PC-9 (cell line): ENCODE data around the gene TFEC. TPM values are rescaled to one million over a fixed set of nuclear protein-coding genes. Genes with fewer than 3 reads are reported as not detected.

ENCODE experiments used
- BruUV-seq: library from RNA; stranded (reverse); fragments of 400-500 nt; replicated peaks from 2 replicates; lab custom pipeline; 2021; lab: Mats Ljungman, UMichigan
- CTCF ChIA-PET: fragments of 300-600 bp; sonication (Branson Sonifier 250); formaldehyde crosslinking; loops from one replicate; lab custom pipeline; 2022; ENCODE audit warnings: antibody characterized with exemption; lab: Charles Lee
- POLR2A ChIA-PET: fragments of 300-600 bp; sonication (Branson Sonifier 250); formaldehyde crosslinking; loops from one replicate; lab custom pipeline; 2022; ENCODE audit warnings: antibody characterized with exemption; ENCODE audit not compliant: unreplicated experiment; lab: Charles Lee
- DNase-seq, 2 experiments: peaks; one replicate each; pipeline versions ENCODE4 v3.0.0 to v3.0.0-alpha.2; 2015 to 2022; ENCODE audit warnings: mixed read lengths in 1 of 2
- H2AFZ ChIP-seq: fragments of 200-600 bp; sonication (generic); 2 replicates; pipeline ENCODE4 v1.8.1; 2017; ENCODE audit warnings: antibody characterized with exemption
- H3F3A ChIP-seq: fragments of 200-600 bp; sonication (generic); 2 replicates; pipeline ENCODE4 v1.8.1; 2017; ENCODE audit warnings: antibody characterized with exemption, mild to moderate bottlenecking, low read depth; ENCODE audit not compliant: insufficient read depth
- H3K27ac ChIP-seq: fragments of 200-600 bp; sonication (generic); 2 replicates; pipeline ENCODE4 v1.6.1; 2016; ENCODE audit warnings: mixed run types
- H3K27me3 ChIP-seq: fragments of 200-600 bp; sonication (generic); 2 replicates; pipeline ENCODE4 v1.6.1; 2016; ENCODE audit warnings: low read depth, mixed run types; ENCODE audit not compliant: insufficient read depth
- H3K36me3 ChIP-seq: fragments of 200-600 bp; sonication (generic); 2 replicates; pipeline ENCODE4 v1.6.1; 2016; ENCODE audit warnings: low read depth, mixed run types
- H3K4me1 ChIP-seq: fragments of 200-600 bp; sonication (generic); replicated peaks from 2 replicates; pipeline ENCODE4 v1.6.1; 2016; ENCODE audit warnings: mixed run types; ENCODE audit not compliant: insufficient read depth
- H3K4me2 ChIP-seq: fragments of 200-600 bp; sonication (generic); 2 replicates; pipeline ENCODE4 v1.6.1; 2017; ENCODE audit warnings: mixed run types
- H3K4me3 ChIP-seq: fragments of 200-600 bp; sonication (generic); 2 replicates; pipeline ENCODE4 v1.6.1; 2016; ENCODE audit warnings: mixed run types
- H3K79me2 ChIP-seq: fragments of 200-600 bp; sonication (generic); 2 replicates; pipeline ENCODE4 v1.6.1; 2017; ENCODE audit warnings: low read depth, mixed run types
- H3K9me2 ChIP-seq: fragments of 200-600 bp; sonication (generic); 2 replicates; pipeline ENCODE4 v1.8.1; 2017; ENCODE audit warnings: mild to moderate bottlenecking; ENCODE audit not compliant: insufficient read depth
- H3K9me3 ChIP-seq: fragments of 200-600 bp; sonication (generic); 2 replicates; pipeline ENCODE4 v1.8.1; 2016; ENCODE audit warnings: low read depth; ENCODE audit not compliant: insufficient read depth
- H4K20me1 ChIP-seq: fragments of 200-600 bp; sonication (generic); 2 replicates; pipeline ENCODE4 v1.8.1; 2017; ENCODE audit not compliant: insufficient read depth
- EZH2 ChIP-seq: fragments of 200-600 bp; sonication (generic); IDR thresholded peaks from 2 replicates; pipeline ENCODE4 v1.8.0; 2017; ENCODE audit warnings: antibody characterized with exemption, low read depth
- intact Hi-C: fragments of 100-400 bp; cut with micrococcal nuclease; formaldehyde crosslinking; loops from one replicate; pipeline ENCODE4 v1.10.0; 2022; ENCODE audit not compliant: unreplicated experiment
- total RNA-seq: library from RNA; stranded (reverse); gene quantifications from 2 replicates; pipeline ENCODE4 v1.2.3, GENCODE V29; 2021
- TF ChIP-seq, protein P1 (sequence below): fragments of 200-600 bp; sonication (generic); conservative IDR thresholded peaks from 2 replicates; pipeline ENCODE4 v1.6.1; 2017; ENCODE audit warnings: mixed run types, antibody characterized with exemption, mild to moderate bottlenecking, moderate library complexity

TFEC gene
- total RNA-seq, 1 experiment from 2014 or later, result not detected

DNA sequence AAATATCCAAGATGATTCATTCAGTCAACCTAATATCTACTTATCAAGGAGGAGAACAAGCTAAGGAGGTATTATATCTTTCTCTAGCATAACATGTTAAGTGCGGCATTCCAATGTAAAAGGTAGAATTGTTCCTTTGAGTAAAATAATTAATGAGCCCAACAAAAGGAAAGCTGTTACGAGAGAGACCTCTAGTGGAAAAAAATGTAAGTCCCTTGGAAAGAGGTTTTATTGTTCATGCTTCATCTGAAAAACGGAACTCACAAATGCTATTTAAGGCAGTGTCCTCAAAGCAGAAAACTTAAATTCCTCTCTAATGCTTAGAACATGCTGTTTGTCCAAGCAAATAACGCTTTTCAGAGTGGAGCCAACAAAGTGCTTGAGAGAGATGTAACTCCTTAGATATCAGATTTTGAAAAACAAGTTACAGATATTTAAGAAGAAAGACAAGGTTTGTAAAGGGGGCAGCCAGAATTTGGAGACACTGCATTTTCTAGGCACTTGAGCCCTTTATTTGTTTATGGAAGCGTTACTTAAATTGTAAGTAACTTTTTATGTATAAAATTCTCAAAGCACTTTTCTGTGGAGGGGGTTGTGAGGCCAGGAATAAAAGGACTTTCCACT, 119.9 kb downstream of the TFEC start:
- BruUV-seq, result no TSS peak
- H3K27me3 ChIP-seq, result no peaks in the 10 kb centered on the region
- H3K4me1 ChIP-seq, result no peaks in the 10 kb centered on the region; the same call in 1 of the 2 replicates
- H3K36me3 ChIP-seq, result no peaks in the 10 kb centered on the region
- H2AFZ ChIP-seq, result no peak overlapping the region
- H3F3A ChIP-seq, result no peaks in the 10 kb centered on the region
- H3K4me2 ChIP-seq, result peak overlapping the region; percentile 15
- no peaks in the 10 kb centered on the region for H4K20me1 ChIP-seq
- ChIA-PET POLR2A (no interaction called here), CTCF (no interaction called here)
- H3K9me3 ChIP-seq, result no peaks in the 10 kb centered on the region
- intact Hi-C loops, result loop anchor here (1.0 kb wide), 2 partner anchors 213 to 1828 kb away; no protein-coding TSS in a partner anchor
- H3K9me2 ChIP-seq, result no peaks in the 10 kb centered on the region
- H3K27ac ChIP-seq, result no peak overlapping the region
- no peak overlapping the region for H3K4me3 ChIP-seq
- DNase-seq, result peak in 1 of 2 experiments; percentile 54
- H3K79me2 ChIP-seq, result no peaks in the 10 kb centered on the region
- no peak for TF ChIP-seq EZH2
- TF ChIP-seq, protein P1, sequence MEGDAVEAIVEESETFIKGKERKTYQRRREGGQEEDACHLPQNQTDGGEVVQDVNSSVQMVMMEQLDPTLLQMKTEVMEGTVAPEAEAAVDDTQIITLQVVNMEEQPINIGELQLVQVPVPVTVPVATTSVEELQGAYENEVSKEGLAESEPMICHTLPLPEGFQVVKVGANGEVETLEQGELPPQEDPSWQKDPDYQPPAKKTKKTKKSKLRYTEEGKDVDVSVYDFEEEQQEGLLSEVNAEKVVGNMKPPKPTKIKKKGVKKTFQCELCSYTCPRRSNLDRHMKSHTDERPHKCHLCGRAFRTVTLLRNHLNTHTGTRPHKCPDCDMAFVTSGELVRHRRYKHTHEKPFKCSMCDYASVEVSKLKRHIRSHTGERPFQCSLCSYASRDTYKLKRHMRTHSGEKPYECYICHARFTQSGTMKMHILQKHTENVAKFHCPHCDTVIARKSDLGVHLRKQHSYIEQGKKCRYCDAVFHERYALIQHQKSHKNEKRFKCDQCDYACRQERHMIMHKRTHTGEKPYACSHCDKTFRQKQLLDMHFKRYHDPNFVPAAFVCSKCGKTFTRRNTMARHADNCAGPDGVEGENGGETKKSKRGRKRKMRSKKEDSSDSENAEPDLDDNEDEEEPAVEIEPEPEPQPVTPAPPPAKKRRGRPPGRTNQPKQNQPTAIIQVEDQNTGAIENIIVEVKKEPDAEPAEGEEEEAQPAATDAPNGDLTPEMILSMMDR, result peak; percentile 66; the same call in 1 of the 2 replicates

DNA sequence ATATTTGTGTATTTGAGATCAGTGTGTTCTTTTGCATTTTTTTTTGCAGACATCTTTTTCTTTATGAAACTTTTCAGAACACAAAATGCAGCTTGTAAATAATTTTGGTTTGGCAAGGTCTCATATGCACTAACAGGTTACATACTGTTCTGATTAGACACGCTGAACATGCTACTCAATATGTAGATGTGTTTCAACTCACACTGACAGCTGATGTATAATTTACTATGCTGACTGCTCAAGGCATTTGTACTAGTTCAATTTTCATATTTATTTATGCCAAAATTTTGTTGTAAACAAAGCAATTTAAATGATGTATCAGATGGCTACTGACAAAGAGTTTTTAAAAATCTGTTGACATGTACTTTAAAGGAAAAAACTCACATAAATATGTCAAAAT, 123.8 kb downstream of the TFEC start:
- Histone ChIP-seq H3K9me3 (no peaks in the 10 kb centered on the region), H3K27ac (no peak overlapping the region), H4K20me1 (no peaks in the 10 kb centered on the region), H3K36me3 (no peaks in the 10 kb centered on the region), H3F3A (no peaks in the 10 kb centered on the region), H3K79me2 (no peaks in the 10 kb centered on the region), H2AFZ (no peak overlapping the region), H3K4me3 (no peak overlapping the region), H3K27me3 (no peaks in the 10 kb centered on the region), H3K9me2 (no peaks in the 10 kb centered on the region), H3K4me1 (no peaks in the 10 kb centered on the region; the same call in 1 of the 2 replicates), H3K4me2 (no peak overlapping the region)
- no TSS peak for BruUV-seq
- CTCF ChIA-PET, result no interaction called here
- TF ChIP-seq, protein P1, result no peak
- no peak for TF ChIP-seq EZH2
- POLR2A ChIA-PET, result no interaction called here
- intact Hi-C loops, result no loop called here
- DNase-seq, result no peak

DNA sequence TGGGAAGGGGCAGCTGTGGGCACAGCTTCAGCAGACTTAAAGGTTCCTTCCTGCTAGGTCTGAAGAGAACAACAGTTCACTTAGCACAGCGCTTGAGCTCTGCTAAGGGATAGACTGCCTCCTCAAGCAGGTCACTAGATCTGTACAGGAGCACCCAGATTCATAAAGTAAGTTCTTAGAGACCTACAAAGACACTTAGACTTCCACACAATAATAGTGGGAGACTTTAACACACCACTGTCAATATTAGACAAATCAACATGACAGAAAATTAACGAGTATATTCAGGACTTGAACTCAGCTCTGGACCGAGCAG, 140.9 kb downstream of the TFEC start:
- BruUV-seq, result no TSS peak

More for the DNA sequence above, 140.9 kb downstream of the TFEC start:
- Histone ChIP-seq H3F3A (no peaks in the 10 kb centered on the region), H3K9me3 (no peaks in the 10 kb centered on the region), H3K4me2 (no peak overlapping the region), H3K27ac (no peak overlapping the region), H3K36me3 (no peaks in the 10 kb centered on the region), H3K27me3 (no peaks in the 10 kb centered on the region), H2AFZ (no peak overlapping the region; the same call in 1 of the 2 replicates), H3K9me2 (no peaks in the 10 kb centered on the region), H4K20me1 (no peaks in the 10 kb centered on the region), H3K4me1 (no peaks in the 10 kb centered on the region), H3K4me3 (no peak overlapping the region), H3K79me2 (no peaks in the 10 kb centered on the region)
- intact Hi-C loops, result no loop called here
- ChIA-PET POLR2A (no interaction called here), CTCF (no interaction called here)
- no peak for TF ChIP-seq EZH2
- TF ChIP-seq, protein P1, result no peak
- no peak for DNase-seq
